NCI-H187 (cell line): Measurements from ENCODE around the gene ATP5MG.
"Not testable (repeated sequence)": the region's sequence is repeated elsewhere in the genome, so short reads cannot be mapped to it uniquely, and the experiment has no call there.

Experiments
- DNase-seq, 2 experiments: peaks; one replicate each; lab custom pipeline; 2025; lab: John Stamatoyannopoulos, UW

Gene ATP5MG

GRCh38 chr11:118410055-118410745, 8.8 kb downstream of the ATP5MG start:
- no peak for DNase-seq

GRCh38 chr11:118411530-118411929, 10.1 kb downstream of the ATP5MG start:
- no peak for DNase-seq

GRCh38 chr11:118412921-118413320, 11.5 kb downstream of the ATP5MG start:
- DNase-seq, result no peak

GRCh38 chr11:118415062-118415738, 13.8 kb downstream of the ATP5MG start:
- no peak for DNase-seq

GRCh38 chr11:118415739-118416068, 14.3 kb downstream of the ATP5MG start:
- no peak for DNase-seq

DNA sequence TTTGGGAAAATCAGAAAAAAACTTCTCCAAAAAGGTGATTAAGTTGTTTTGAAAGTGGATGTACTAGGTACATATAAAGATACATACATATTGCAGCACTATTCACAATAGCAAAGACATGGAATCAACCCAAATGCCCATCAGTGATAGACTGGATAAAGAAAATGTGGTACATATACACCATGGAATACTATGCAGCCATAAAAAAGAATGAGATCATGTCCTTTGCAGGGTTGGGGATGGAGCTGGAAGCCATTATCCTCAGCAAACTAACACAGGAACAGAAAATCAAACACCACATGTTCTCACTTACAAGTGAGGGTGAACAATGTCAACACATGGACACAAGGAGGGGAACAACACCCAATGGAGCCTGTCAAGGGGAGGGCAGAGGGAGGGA, 15.5 kb downstream of the ATP5MG start:
- not testable (repeated sequence) for DNase-seq

GRCh38 chr11:118417801-118418200, 16.4 kb downstream of the ATP5MG start:
- DNase-seq, result no peak

- no peak for DNase-seq
Observed at GRCh38 chr11:118418766-118419165, 17.4 kb downstream of the ATP5MG start.

DNA sequence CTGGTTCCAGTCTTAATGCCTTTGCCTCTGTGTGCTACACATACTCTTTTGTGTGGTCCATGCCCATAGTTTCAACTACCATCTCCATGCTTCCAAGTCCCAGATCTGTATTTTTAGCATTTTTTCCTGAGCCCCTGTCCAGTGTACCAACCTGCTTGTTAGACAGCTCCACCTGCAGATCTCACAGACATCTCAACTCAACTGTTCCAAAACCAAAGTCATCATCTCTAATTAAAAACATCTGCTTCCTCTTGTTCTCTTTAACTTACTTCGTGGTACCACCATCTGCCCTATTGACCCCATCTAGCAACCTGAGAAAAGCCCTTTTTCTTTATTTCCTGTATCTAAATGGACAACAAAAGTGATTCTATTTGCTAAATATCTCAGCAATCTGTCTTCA, 26.3 kb downstream of the ATP5MG start:
- DNase-seq, result no peak

DNA sequence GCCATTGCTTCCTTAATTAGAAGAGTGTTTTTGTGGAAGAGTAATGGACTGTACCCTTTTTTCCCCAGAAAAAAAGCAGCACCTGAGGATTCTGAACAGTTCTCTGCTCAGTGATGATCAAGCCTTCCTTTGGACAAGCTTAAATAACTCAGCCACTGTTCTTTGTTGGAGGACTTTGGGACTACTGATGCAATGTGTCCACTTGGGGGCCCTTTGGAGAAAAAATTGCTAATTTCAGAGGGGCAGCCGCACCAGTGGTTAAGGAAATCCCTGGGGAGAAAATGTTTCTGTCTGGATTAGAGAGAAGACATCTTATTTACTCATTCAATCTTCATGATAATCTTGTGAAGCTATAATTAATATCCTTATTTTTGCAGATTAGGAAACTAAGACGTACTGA, 29.6 kb downstream of the ATP5MG start:
- DNase-seq, result no peak

GRCh38 chr11:118434123-118434552, 32.7 kb downstream of the ATP5MG start:
- peak in 1 of 2 experiments; percentile 41 for DNase-seq

DNA sequence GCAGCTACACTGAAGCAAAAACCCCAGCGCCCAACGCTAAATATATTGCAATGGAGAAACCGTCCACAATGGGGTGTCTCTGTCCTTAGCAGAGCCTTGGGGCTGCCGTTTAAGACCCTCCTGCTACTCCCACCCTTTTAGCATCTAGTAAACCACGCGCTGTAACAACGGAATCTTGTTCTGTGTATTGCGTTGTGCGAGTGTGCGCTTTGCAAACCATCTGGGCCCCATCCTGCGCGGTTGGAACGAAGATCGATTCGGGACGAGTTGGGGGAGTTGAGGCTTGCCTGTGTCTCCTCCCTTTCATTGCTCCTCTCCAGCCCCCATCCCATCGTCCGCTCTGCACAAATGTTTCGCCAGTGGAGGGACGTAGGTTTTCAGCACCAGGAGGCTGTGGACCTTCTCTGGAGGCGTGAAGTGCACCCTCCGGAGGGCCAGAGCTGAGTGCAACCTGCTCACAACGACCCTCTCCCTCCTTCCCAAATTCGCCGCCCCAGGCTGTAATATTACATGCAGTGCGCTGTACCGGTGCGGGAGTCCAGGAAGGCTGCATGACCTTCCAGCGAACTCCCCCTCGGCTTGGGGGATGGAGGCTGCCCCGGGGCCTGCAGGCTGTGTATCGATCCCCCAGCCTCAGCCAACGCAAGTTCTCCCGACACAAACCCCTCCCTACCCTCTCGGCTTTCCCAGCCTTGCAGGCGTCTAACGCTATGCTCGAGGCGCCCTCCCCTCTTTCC, 33.3 kb downstream of the ATP5MG start:
- DNase-seq, result peak in 1 of 2 experiments; percentile 59

DNA sequence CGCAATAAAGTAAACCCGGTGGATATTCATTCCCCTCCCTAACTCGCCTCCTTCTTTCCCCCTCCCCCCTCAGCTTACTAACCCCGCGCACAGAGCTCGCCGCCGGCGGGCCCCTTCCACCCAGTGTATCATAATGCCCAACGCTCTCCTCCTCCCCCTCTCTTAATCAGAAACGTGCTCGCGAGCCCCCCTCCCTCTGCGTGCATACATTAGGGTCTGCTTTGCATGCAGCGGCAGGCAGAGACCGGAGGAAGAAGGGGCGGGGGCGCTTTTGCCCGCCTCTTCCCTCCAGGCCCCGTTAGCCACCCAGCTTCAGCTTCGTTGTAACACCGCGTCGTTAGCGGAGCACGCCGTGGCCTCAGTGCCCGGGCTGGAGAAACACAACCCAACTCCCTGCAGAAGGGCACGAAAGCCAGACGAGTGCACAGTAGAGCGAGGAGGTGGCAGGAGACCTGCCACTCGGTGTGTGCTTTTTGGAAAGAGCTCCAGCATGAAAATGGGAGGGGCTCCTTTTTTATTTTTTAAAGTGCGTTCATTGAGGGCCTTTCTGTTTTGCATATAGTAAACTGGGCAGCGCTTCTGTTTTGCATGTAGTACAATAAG, 34.0 kb downstream of the ATP5MG start:
- peak; percentile 75 to 87 for DNase-seq

- peak; percentile 93 to 97 for DNase-seq
Observed at GRCh38 chr11:118435893-118436624, 34.7 kb downstream of the ATP5MG start, which contains the start of gene KMT2A. KMT2A (plus strand) TSS chr11:118436492; CDS start chr11:118436513, 21 bp downstream.

DNA sequence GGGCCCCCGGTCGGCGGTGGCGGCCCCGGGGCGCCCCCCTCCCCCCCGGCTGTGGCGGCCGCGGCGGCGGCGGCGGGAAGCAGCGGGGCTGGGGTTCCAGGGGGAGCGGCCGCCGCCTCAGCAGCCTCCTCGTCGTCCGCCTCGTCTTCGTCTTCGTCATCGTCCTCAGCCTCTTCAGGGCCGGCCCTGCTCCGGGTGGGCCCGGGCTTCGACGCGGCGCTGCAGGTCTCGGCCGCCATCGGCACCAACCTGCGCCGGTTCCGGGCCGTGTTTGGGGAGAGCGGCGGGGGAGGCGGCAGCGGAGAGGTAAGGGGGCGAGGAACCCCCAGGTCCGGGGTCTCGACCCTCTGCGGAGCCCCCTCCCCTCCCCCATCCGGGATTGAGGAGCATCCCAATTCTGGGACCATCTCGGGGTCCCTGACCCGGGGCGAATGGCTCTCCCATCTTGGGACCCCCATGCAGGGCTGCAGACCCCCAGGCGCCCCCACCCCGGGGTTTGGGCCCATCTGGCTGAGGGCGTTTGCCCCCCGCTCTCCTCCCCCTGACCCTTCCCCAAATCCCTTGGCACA, 35.3 kb downstream of the ATP5MG start:
- no peak for DNase-seq

- DNase-seq, result no peak
Observed at GRCh38 chr11:118437208-118438125, 36.1 kb downstream of the ATP5MG start.

DNA sequence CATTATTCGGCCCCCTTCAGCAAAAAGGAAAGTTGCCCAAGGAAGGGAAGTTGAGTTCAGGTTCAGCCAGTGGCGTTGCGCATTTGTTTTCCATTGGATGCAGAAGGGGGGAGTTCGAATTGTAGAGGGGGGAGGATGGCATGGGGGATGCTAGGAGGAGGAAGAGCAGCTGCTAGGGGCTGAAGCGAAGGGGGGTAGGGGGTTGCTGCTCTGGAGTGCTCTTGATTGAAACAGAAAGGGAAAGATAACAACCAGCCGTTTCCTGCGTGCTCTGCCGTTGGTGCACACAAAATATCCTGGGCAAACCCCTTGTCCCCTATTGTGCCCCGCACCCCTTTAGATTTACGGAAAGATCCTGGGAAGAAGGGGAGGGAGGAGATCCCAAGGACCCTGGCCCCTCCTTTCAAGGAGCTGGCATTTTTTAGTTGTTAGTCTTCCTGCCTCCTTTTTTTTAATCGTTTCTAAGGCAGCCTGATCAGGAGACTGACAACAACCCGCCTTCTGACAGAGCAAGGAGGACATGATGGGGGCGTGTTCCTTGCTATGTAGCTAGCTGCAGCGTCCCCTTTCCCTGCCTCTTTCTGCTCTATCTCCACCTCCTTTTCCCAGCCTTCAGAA, 37.0 kb downstream of the ATP5MG start:
- DNase-seq, result no peak

- DNase-seq, result no peak
Observed at GRCh38 chr11:118439646-118440045, 38.2 kb downstream of the ATP5MG start.

GRCh38 chr11:118441770-118442275, 40.4 kb downstream of the ATP5MG start:
- no peak for DNase-seq

DNA sequence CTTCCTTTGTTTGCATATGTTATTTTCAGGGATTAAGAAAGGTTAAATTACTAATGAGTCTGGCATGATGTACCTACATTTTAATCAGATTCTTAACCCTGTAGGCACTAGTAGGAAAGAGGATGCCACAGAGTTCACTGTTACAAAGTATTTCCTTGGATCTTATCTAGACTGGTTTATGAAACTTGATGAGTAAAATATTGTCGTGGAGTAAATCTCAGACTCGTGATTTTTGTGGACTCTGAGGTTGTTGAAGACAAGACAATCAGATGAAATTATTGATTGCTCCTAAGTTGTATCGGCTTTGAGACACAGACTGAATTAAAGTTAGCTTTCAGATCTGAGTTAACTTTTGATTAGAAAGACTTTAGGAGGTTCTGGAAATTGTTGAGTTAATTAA, 40.9 kb downstream of the ATP5MG start:
- DNase-seq, result no peak
